SK-N-MC (cell line): ENCODE data around the gene HOXB4.

Source experiments
- DNase-seq: peaks from one replicate; pipeline ENCODE4 v3.0.0-alpha.2; 2011; ENCODE audit warnings: low read depth, low spot score
- H3K27ac ChIP-seq: fragments of 200-600 bp; sonication (generic); 2 replicates; pipeline ENCODE4 v1.5.1; 2016; ENCODE audit warnings: mixed run types
- H3K36me3 ChIP-seq: fragments of 200-600 bp; sonication (generic); 2 replicates; pipeline ENCODE4 v1.6.1; 2017; ENCODE audit warnings: antibody characterized with exemption, low read length, mixed read lengths; ENCODE audit not compliant: insufficient read depth
- H3K4me3 ChIP-seq: fragments of 200-600 bp; sonication (generic); 2 replicates; pipeline ENCODE4 v1.5.1; 2016
- H3K9ac ChIP-seq: fragments of 200-600 bp; sonication (generic); 2 replicates; pipeline ENCODE4 v1.8.0; 2017; ENCODE audit warnings: mixed run types, mixed read lengths; ENCODE audit not compliant: insufficient read length
- H3K9me3 ChIP-seq: fragments of 200-600 bp; sonication (generic); 2 replicates; pipeline ENCODE4 v1.6.1; 2017; ENCODE audit warnings: low read depth, mild to moderate bottlenecking, antibody characterized with exemption, low read length, moderate library complexity, mixed read lengths
- EZH2 ChIP-seq: fragments of 200-600 bp; sonication (generic); IDR thresholded peaks from one replicate; pipeline ENCODE4 v1.6.1; 2017; ENCODE audit warnings: antibody characterized with exemption
- FOXP2 ChIP-seq: optimal IDR thresholded peaks from 2 replicates; pipeline ENCODE3; 2011; ENCODE audit warnings: mild to moderate bottlenecking, moderate library complexity; ENCODE audit not compliant: insufficient read depth; ENCODE audit errors: extremely low read length, control extremely low read depth
- POLR2AphosphoS5 ChIP-seq: IDR thresholded peaks from 2 replicates; pipeline ENCODE4 v1.6.1; 2012; ENCODE audit warnings: mild to moderate bottlenecking, low read depth, low read length, borderline replicate concordance

HOXB4 gene

GRCh38 chr17:48578616-48579470, 693 bp upstream of the HOXB4 start:
- H3K36me3 ChIP-seq, result peaks cover 6% of the 10 kb centered on the region; the same call in 1 of the 2 replicates
- no peak for TF ChIP-seq EZH2
- no peak for TF ChIP-seq FOXP2
- TF ChIP-seq POLR2AphosphoS5, result no peak; the same call in 1 of the 2 replicates
- no peak for DNase-seq
- peak overlapping the region; percentile 94 for H3K4me3 ChIP-seq
- H3K9me3 ChIP-seq, result no peaks in the 10 kb centered on the region
- peak overlapping the region; percentile 82 for H3K9ac ChIP-seq
- no peak overlapping the region for H3K27ac ChIP-seq

GRCh38 chr17:48577330-48577945, 712 bp downstream of the HOXB4 start:
- peak overlapping the region; percentile 24 for H3K9ac ChIP-seq
- DNase-seq, result no peak
- TF ChIP-seq POLR2AphosphoS5, result no peak
- no peak for TF ChIP-seq FOXP2
- no peak for TF ChIP-seq EZH2
- no peaks in the 10 kb centered on the region for H3K9me3 ChIP-seq
- H3K36me3 ChIP-seq, result peaks cover 6% of the 10 kb centered on the region; the same call in 1 of the 2 replicates
- peak overlapping the region; percentile 94 for H3K4me3 ChIP-seq
- no peak overlapping the region for H3K27ac ChIP-seq

- DNase-seq, result no peak
- H3K9ac ChIP-seq, result peak overlapping the region; percentile 24
- H3K4me3 ChIP-seq, result peak overlapping the region; percentile 94
- TF ChIP-seq EZH2 (no peak), FOXP2 (no peak), POLR2AphosphoS5 (no peak)
- no peaks in the 10 kb centered on the region for H3K9me3 ChIP-seq
- H3K27ac ChIP-seq, result no peak overlapping the region
- H3K36me3 ChIP-seq, result peaks cover 9% of the 10 kb centered on the region; the same call in 1 of the 2 replicates
Measured at GRCh38 chr17:48576479-48577309, 1.5 kb downstream of the HOXB4 start.

- no peak for TF ChIP-seq EZH2
- H3K9ac ChIP-seq, result no peak overlapping the region
- DNase-seq, result no peak
- no peak overlapping the region for H3K27ac ChIP-seq
- no peaks in the 10 kb centered on the region for H3K9me3 ChIP-seq
- peaks cover 9% of the 10 kb centered on the region; the same call in 1 of the 2 replicates for H3K36me3 ChIP-seq
- no peak overlapping the region for H3K4me3 ChIP-seq
Measured at GRCh38 chr17:48575673-48576478, 2.3 kb downstream of the HOXB4 start.

GRCh38 chr17:48575066-48575582, 3.0 kb downstream of the HOXB4 start:
- Histone ChIP-seq H3K4me3 (no peak overlapping the region), H3K9ac (peak overlapping the region; percentile 23), H3K27ac (peak overlapping the region; percentile 11; the same call in 1 of the 2 replicates), H3K36me3 (peaks cover 9% of the 10 kb centered on the region; the same call in 1 of the 2 replicates), H3K9me3 (no peaks in the 10 kb centered on the region)
- TF ChIP-seq FOXP2, result no peak
- TF ChIP-seq EZH2, result no peak
- no peak for TF ChIP-seq POLR2AphosphoS5
- DNase-seq, result no peak

GRCh38 chr17:48574505-48575065, 3.6 kb downstream of the HOXB4 start:
- H3K27ac ChIP-seq, result peak overlapping the region; percentile 11; the same call in 1 of the 2 replicates
- no peak for DNase-seq

GRCh38 chr17:48571826-48572417, 6.2 kb downstream of the HOXB4 start:
- Histone ChIP-seq H3K4me3 (no peak overlapping the region), H3K27ac (no peak overlapping the region), H3K9ac (no peak overlapping the region), H3K36me3 (peaks cover 9% of the 10 kb centered on the region; the same call in 1 of the 2 replicates), H3K9me3 (no peaks in the 10 kb centered on the region)
- DNase-seq, result no peak
- no peak for TF ChIP-seq FOXP2
- TF ChIP-seq EZH2, result no peak
- no peak for TF ChIP-seq POLR2AphosphoS5

More at GRCh38 chr17:48574505-48575065, 3.6 kb downstream of the HOXB4 start:
- H3K9ac ChIP-seq, result no peak overlapping the region
- TF ChIP-seq EZH2 (no peak), FOXP2 (no peak), POLR2AphosphoS5 (no peak)
- H3K36me3 ChIP-seq, result peaks cover 9% of the 10 kb centered on the region; the same call in 1 of the 2 replicates
- H3K9me3 ChIP-seq, result no peaks in the 10 kb centered on the region
- H3K4me3 ChIP-seq, result no peak overlapping the region
